Measurements from ENCODE around the gene PITPNB.

PITPNB gene

GRCh38 chr22:27878541-27878940, 40.5 kb downstream of the PITPNB start:
- DNase-seq, result no peak

GRCh38 chr22:27877501-27877900, 41.6 kb downstream of the PITPNB start:
- DNase-seq, result no peak

- no peak for DNase-seq
Observed at GRCh38 chr22:27876684-27877083, 42.4 kb downstream of the PITPNB start.

- DNase-seq, result no peak
Observed at GRCh38 chr22:27875951-27876350, 43.1 kb downstream of the PITPNB start.

- no peak for DNase-seq
Observed at GRCh38 chr22:27874764-27875163, 44.3 kb downstream of the PITPNB start.

- DNase-seq, result no peak
Observed at GRCh38 chr22:27874185-27874584, 44.9 kb downstream of the PITPNB start.

- no peak for DNase-seq
Observed at GRCh38 chr22:27873472-27873871, 45.6 kb downstream of the PITPNB start.

GRCh38 chr22:27872488-27872887, 46.6 kb downstream of the PITPNB start:
- no peak for DNase-seq

- no peak for DNase-seq
Observed at GRCh38 chr22:27871306-27872014, 47.6 kb downstream of the PITPNB start.

- DNase-seq, result no peak
Observed at GRCh38 chr22:27870234-27871191, 48.5 kb downstream of the PITPNB start.

GRCh38 chr22:27868732-27869282, 50.2 kb downstream of the PITPNB start:
- no peak for DNase-seq

- no peak for DNase-seq
Observed at GRCh38 chr22:27867953-27868731, 50.9 kb downstream of the PITPNB start.

GRCh38 chr22:27867085-27867952, 51.7 kb downstream of the PITPNB start:
- no peak for DNase-seq

GRCh38 chr22:27866135-27867084, 52.6 kb downstream of the PITPNB start:
- DNase-seq, result no peak

GRCh38 chr22:27865496-27865895, 53.6 kb downstream of the PITPNB start:
- DNase-seq, result no peak

GRCh38 chr22:27863556-27863955, 55.5 kb downstream of the PITPNB start:
- no peak for DNase-seq

- no peak for DNase-seq
Observed at GRCh38 chr22:27863001-27863400, 56.1 kb downstream of the PITPNB start.

GRCh38 chr22:27859336-27859735, 59.7 kb downstream of the PITPNB start:
- DNase-seq, result no peak

- DNase-seq, result no peak
Observed at GRCh38 chr22:27858626-27859025, 60.4 kb downstream of the PITPNB start.

GRCh38 chr22:27857443-27857842, 61.6 kb downstream of the PITPNB start:
- no peak for DNase-seq

- DNase-seq, result no peak
Observed at GRCh38 chr22:27856386-27856785, 62.7 kb downstream of the PITPNB start.

Measured in SIG-M5 (cell line).